Activated naive CD4-positive, alpha-beta T cell (primary cell): ENCODE results near the gene ADAM8.

Experiments
- DNase-seq, 4 experiments: peaks; one replicate each; lab custom pipeline; 2025; lab: John Stamatoyannopoulos, UW

The ADAM8 gene

GRCh38 chr10:133281628-133282372, 5.1 kb upstream of the ADAM8 start:
- no peak for DNase-seq

- no peak for DNase-seq
These were observed 4.4 kb upstream of the ADAM8 start for GRCh38 chr10:133281084-133281483.

- no peak for DNase-seq
These were observed 3.9 kb upstream of the ADAM8 start for GRCh38 chr10:133280391-133281059.

- no peak for DNase-seq
These were observed 2.9 kb upstream of the ADAM8 start for GRCh38 chr10:133279326-133280226.

- no peak for DNase-seq
These were observed 2.1 kb upstream of the ADAM8 start for GRCh38 chr10:133278577-133279265.

GRCh38 chr10:133277993-133278576, 1.4 kb upstream of the ADAM8 start:
- no peak for DNase-seq

- no peak for DNase-seq
These were observed 767 bp upstream of the ADAM8 start for GRCh38 chr10:133277277-133277992.

GRCh38 chr10:133276100-133276434, 601 bp downstream of the ADAM8 start:
- no peak for DNase-seq

GRCh38 chr10:133275684-133276092, 980 bp downstream of the ADAM8 start:
- DNase-seq: peak in 1 of 4 experiments; percentile 41

GRCh38 chr10:133274751-133275683, 1.7 kb downstream of the ADAM8 start:
- DNase-seq: peak; percentile 43 to 70 (median 54)

- DNase-seq: no peak
These were observed 3.0 kb downstream of the ADAM8 start for GRCh38 chr10:133273534-133274143.

- no peak for DNase-seq
These were observed 3.7 kb downstream of the ADAM8 start for GRCh38 chr10:133272964-133273420.

- DNase-seq: no peak
These were observed 4.2 kb downstream of the ADAM8 start for GRCh38 chr10:133272301-133272963.

GRCh38 chr10:133271521-133272300, 5.0 kb downstream of the ADAM8 start:
- no peak for DNase-seq

GRCh38 chr10:133270773-133271297, 5.8 kb downstream of the ADAM8 start:
- no peak for DNase-seq

GRCh38 chr10:133270204-133270603, 6.5 kb downstream of the ADAM8 start:
- DNase-seq: no peak

GRCh38 chr10:133269367-133269766, 7.3 kb downstream of the ADAM8 start:
- no peak for DNase-seq

GRCh38 chr10:133268532-133268931, 8.1 kb downstream of the ADAM8 start:
- no peak for DNase-seq
